Hematopoietic multipotent progenitor cell treated with erythropoietin and hydrocortisone succinate and interleukin-3 and kit ligand, for 4 days (in vitro differentiated cells): ENCODE measurements around the gene EDARADD.
"Not testable (repeated sequence)": the region's sequence is repeated elsewhere in the genome, so short reads cannot be mapped to it uniquely, and the experiment has no call there.

Source experiments
- DNase-seq: peaks from one replicate; pipeline ENCODE4 v3.0.0-alpha.2; 2015

EDARADD gene

GRCh38 chr1:236438614-236439013 is 44.5 kb downstream of the EDARADD start:
- no peak for DNase-seq

GRCh38 chr1:236440373-236440772 is 46.3 kb downstream of the EDARADD start:
- no peak for DNase-seq

GRCh38 chr1:236450779-236451178 is 56.7 kb downstream of the EDARADD start:
- no peak for DNase-seq

- DNase-seq, result peak; percentile 78
These were observed 57.8 kb downstream of the EDARADD start for GRCh38 chr1:236451796-236452373.

GRCh38 chr1:236455243-236455642 is 61.2 kb downstream of the EDARADD start:
- DNase-seq, result no peak

- DNase-seq, result no peak
These were observed 63.7 kb downstream of the EDARADD start for GRCh38 chr1:236457775-236458174.

- no peak for DNase-seq
These were observed 64.9 kb downstream of the EDARADD start for GRCh38 chr1:236458996-236459395.

GRCh38 chr1:236460103-236460502 is 66.0 kb downstream of the EDARADD start:
- DNase-seq, result no peak

- DNase-seq, result not testable (repeated sequence)
These were observed 70.1 kb downstream of the EDARADD start for GRCh38 chr1:236464197-236464596.

GRCh38 chr1:236465231-236465958 is 71.3 kb downstream of the EDARADD start:
- no peak for DNase-seq

GRCh38 chr1:236465959-236466303 is 71.8 kb downstream of the EDARADD start:
- peak; percentile 10 for DNase-seq

- no peak for DNase-seq
These were observed 73.2 kb downstream of the EDARADD start for GRCh38 chr1:236467327-236467641.

- DNase-seq, result no peak
These were observed 74.5 kb downstream of the EDARADD start for GRCh38 chr1:236468625-236469024.

GRCh38 chr1:236469466-236469865 is 75.4 kb downstream of the EDARADD start:
- no peak for DNase-seq

- DNase-seq, result no peak
These were observed 77.0 kb downstream of the EDARADD start for GRCh38 chr1:236471096-236471495.

GRCh38 chr1:236471653-236472052 is 77.6 kb downstream of the EDARADD start:
- DNase-seq, result no peak

- DNase-seq, result no peak
These were observed 79.0 kb downstream of the EDARADD start for GRCh38 chr1:236472850-236473788.

GRCh38 chr1:236476019-236476418 is 81.9 kb downstream of the EDARADD start:
- DNase-seq, result no peak

GRCh38 chr1:236480758-236481436 is 86.8 kb downstream of the EDARADD start:
- DNase-seq, result no peak

GRCh38 chr1:236484310-236484971 is 90.4 kb downstream of the EDARADD start:
- DNase-seq, result no peak

- no peak for DNase-seq
These were observed 92.4 kb downstream of the EDARADD start for GRCh38 chr1:236486356-236487002.

GRCh38 chr1:236489161-236489560 is 95.1 kb downstream of the EDARADD start:
- DNase-seq, result not testable (repeated sequence)
